K562 (cell line): Measurements from ENCODE around the gene PDCD6IP. TPM values are rescaled to one million over a fixed set of nuclear protein-coding genes. Genes with fewer than 3 reads are reported as not detected.
A peak's percentile ranks its signal among the peaks of the same experiment; 100 is the strongest.

Experiments
- ATAC-seq: fragments of 200-7000 bp; cut with Tn5 transposase; 3 replicates; pipeline ENCODE4 v1.9.1; 2020; ENCODE audit warnings: moderate library complexity
- BruUV-seq: library from RNA; stranded (reverse); fragments of 400-500 nt; replicated peaks from 2 replicates; lab custom pipeline; 2021; lab: Mats Ljungman, UMichigan
- CTCF ChIA-PET: fragments of 300-600 bp; formaldehyde crosslinking; extraction: SDS; loops from one replicate; lab custom pipeline; 2021; ENCODE audit warnings: low intra/inter-chr PET ratio; lab: Yijun Ruan, JAX
- POLR2A ChIA-PET: fragments of 300-600, 350-650 bp; sonication (Branson Sonifier 250); formaldehyde crosslinking; extraction: SDS; loops from one replicate; lab custom pipeline; 2021; ENCODE audit warnings: antibody characterized with exemption, inconsistent platforms; lab: Yijun Ruan, JAX
- DNase-seq, 4 experiments: peaks; one replicate each; pipeline versions ENCODE4 v3.0.0 to v3.0.0-alpha.2; 2011 to 2018; ENCODE audit warnings: low spot score in 3 of 4, mixed read lengths in 3 of 4; ENCODE audit errors: extremely low read depth in 1 of 4
- FAIRE-seq: peaks from 2 replicates; lab custom pipeline; 2011; peaks lifted over from hg19 to GRCh38; lab: Jason Lieb, UNC
- H2AFZ ChIP-seq: 2 replicates; pipeline ENCODE4 v1.6.0; 2011; ENCODE audit warnings: low read depth, low read length, control low read depth, inconsistent platforms
- H3K27ac ChIP-seq: fragments of 200-600 bp; 3 replicates; pipeline ENCODE4 v1.8.0; 2011; ENCODE audit warnings: low read depth, mild to moderate bottlenecking, control low read depth, inconsistent platforms, low read length, moderate library complexity, mixed read lengths; ENCODE audit errors: extremely low read depth
- H3K27me3 ChIP-seq, 2 experiments: fragments of 300-600 bp in 1 of 2; 2 replicates in 1 of 2; 3 replicates in 1 of 2; pipeline versions ENCODE4 v1.6.0 to v1.8.0; 2011; ENCODE audit warnings: inconsistent platforms in 2 of 2, low read length in 2 of 2, mild to moderate bottlenecking in 1 of 2, mixed read lengths in 1 of 2, moderate library complexity in 1 of 2; ENCODE audit not compliant: control insufficient read depth in 2 of 2, insufficient read depth in 2 of 2
- H3K36me3 ChIP-seq: fragments of 300-600 bp; 3 replicates; pipeline ENCODE4 v1.8.0; 2011; ENCODE audit warnings: mild to moderate bottlenecking, low read length, inconsistent platforms; ENCODE audit not compliant: control insufficient read depth, insufficient read depth
- H3K4me1 ChIP-seq, 2 experiments: fragments of 200-600 bp in 1 of 2; replicated peaks in 1 of 2; 2 replicates in 1 of 2; 3 replicates in 1 of 2; pipeline versions ENCODE4 v1.5.1 to v1.8.0; 2011; ENCODE audit warnings: inconsistent platforms in 2 of 2, low read length in 2 of 2, mild to moderate bottlenecking in 1 of 2, mixed read lengths in 1 of 2, moderate library complexity in 1 of 2; ENCODE audit not compliant: control insufficient read depth in 2 of 2, insufficient read depth in 2 of 2
- H3K4me2 ChIP-seq: 2 replicates; pipeline ENCODE4 v1.6.1; 2011; ENCODE audit warnings: low read length, control low read depth, inconsistent platforms, mixed read lengths; ENCODE audit not compliant: insufficient read depth
- H3K4me3 ChIP-seq: fragments of 200-600 bp; sonication (generic), shearing (Covaris generic); 2 replicates; pipeline ENCODE4 v1.5.1; 2016; ENCODE audit warnings: control low read depth, inconsistent platforms
- H3K79me2 ChIP-seq: fragments of 200-600 bp; 3 replicates; pipeline ENCODE4 v1.8.0; 2011; ENCODE audit warnings: low read length, inconsistent platforms; ENCODE audit not compliant: control insufficient read depth, insufficient read depth
- H3K9ac ChIP-seq, 2 experiments: 2 replicates each; pipeline versions ENCODE4 v1.6.0 to v1.6.1; 2011; ENCODE audit warnings: low read depth in 2 of 2, low read length in 2 of 2, control low read depth in 1 of 2, inconsistent platforms in 1 of 2, mild to moderate bottlenecking in 1 of 2, mixed read lengths in 1 of 2; ENCODE audit not compliant: insufficient read depth in 1 of 2
- H3K9me1 ChIP-seq: one replicate; pipeline ENCODE4 v1.6.0; 2011; ENCODE audit warnings: inconsistent platforms, mild to moderate bottlenecking, low read length, moderate library complexity; ENCODE audit not compliant: control insufficient read depth, insufficient read depth
- H3K9me3 ChIP-seq: replicated peaks from 2 replicates; pipeline ENCODE4 v1.5.1; 2011; ENCODE audit warnings: low read depth, low read length, inconsistent platforms; ENCODE audit not compliant: control insufficient read depth, insufficient read depth
- H4K20me1 ChIP-seq: replicated peaks from 2 replicates; pipeline ENCODE4 v1.6.1; 2011; ENCODE audit warnings: low read length, inconsistent platforms, mixed read lengths; ENCODE audit not compliant: control insufficient read depth, insufficient read depth
- KLF16 ChIP-seq: IDR thresholded peaks from 2 replicates; pipeline ENCODE4 v1.6.1; 2016; ENCODE audit warnings: antibody characterized with exemption
- MNT ChIP-seq, 2 experiments: fragments of 450-650 bp; conservative IDR thresholded peaks; 2 replicates each; pipeline ENCODE4 v1.6.1; 2017; ENCODE audit warnings: mild to moderate bottlenecking in 2 of 2, moderate library complexity in 2 of 2
- UBTF ChIP-seq, 2 experiments: IDR thresholded peaks; 2 replicates each; pipeline ENCODE4 v1.6.1; 2012; ENCODE audit warnings: improper control_type of control experiment in 2 of 2, low read depth in 2 of 2, low read length in 2 of 2, borderline replicate concordance in 1 of 2
- WGBS: fragments of 100-300 bp; shearing (Covaris generic); methylation state at CpG from one replicate; pipeline ENCODE4 v1.1.6; 2016; ENCODE audit warnings: low coverage, mixed read lengths; ENCODE audit not compliant: insufficient coverage; ENCODE audit errors: missing lambda C conversion rate; 5-methylcytosine and 5-hydroxymethylcytosine counted together
- in situ Hi-C: fragments of 300-500 bp; cut with MboI; formaldehyde crosslinking; loops from 4 replicates; pipeline ENCODE4 v1.15.0; 2018; ENCODE audit warnings: inconsistent platforms, mixed read lengths
- intact Hi-C: fragments of 100-400 bp; cut with micrococcal nuclease; formaldehyde crosslinking; loops from 2 replicates; pipeline ENCODE4 v1.14.2; 2022
- polyA plus RNA-seq, 8 experiments: library from polyadenylated mRNA; depleted of rRNA in 4 of 8; stranded (reverse) in 5 of 8; unstranded in 3 of 8; fragments of >200 nt; fragmentation: Nextera tagmentation in 2 of 8; fragmentation: Illumina TruSeq in 1 of 8; extraction: Ambion mirVana in 2 of 8; extraction: Trizol in 1 of 8; gene quantifications; 2 replicates each; pipeline versions ENCODE4 v1.2.1 to v1.2.3, GENCODE V29; 2011 to 2014; ENCODE audit warnings: inconsistent platforms in 1 of 8, missing spikeins in 1 of 8
- total RNA-seq, 7 experiments: library from RNA; depleted of rRNA in 6 of 7; stranded (reverse); fragments of >200 nt in 6 of 7; fragmentation: Illumina TruSeq in 2 of 7; extraction: Trizol in 2 of 7; gene quantifications; 2 replicates each; pipeline versions ENCODE4 v1.2.1 to v1.2.3, GENCODE V29; 2011 to 2021; ENCODE audit warnings: low replicate concordance in 1 of 7

Gene PDCD6IP
- total and polyA plus RNA-seq, 9 of the 15 experiments (the other 6 are each of a cell fraction or from before 2014, with no cell fraction given), result 40.2 to 302 (median 122) TPM

- in situ Hi-C loops (loop anchor here (5.0 to 25.0 kb wide), 3 partner anchors 133 to 803 kb away; no protein-coding TSS in a partner anchor), intact Hi-C loops (loop anchor here (1.0 to 5.0 kb wide), 7 partner anchors 31 to 393 kb away; no protein-coding TSS in a partner anchor)
- Histone ChIP-seq H3K79me2 (no peaks in the 10 kb centered on the region), H4K20me1 (no peaks in the 10 kb centered on the region), H3K4me2 (0 out of 2 replicates have a peak overlapping the region, but pooled peaks have one; percentile 44), H3K9ac (no peak overlapping the region), H3K27me3 (no peaks in the 10 kb centered on the region), H3K4me1 (peaks cover 0 to 29% of the 10 kb centered on the region in 2 experiments; a peak in 2 of 5 replicates), H3K27ac (no peak overlapping the region), H2AFZ (peak overlapping the region; percentile 90), H3K9me1 (no peaks in the 10 kb centered on the region), H3K4me3 (no peak overlapping the region), H3K36me3 (no peaks in the 10 kb centered on the region), H3K9me3 (no peaks in the 10 kb centered on the region)
- DNase-seq (no peak), FAIRE-seq (no peak), ATAC-seq (no peak; the same call in 2 of the 3 replicates)
- TF ChIP-seq KLF16 (peak; percentile 1; the same call in 1 of the 2 replicates), UBTF (IDR thresholded peaks at IDR 0.05; ENCODE audit: borderline replicate concordance in 1 of 2, low read depth in 2 of 2, low read length in 2 of 2) (no peak), MNT (conservative IDR thresholded peaks at IDR 0.05) (0 out of 4 replicates have a peak, but pooled peaks of 1 of the 2 experiments have one; percentile 9)
- CTCF ChIA-PET, result interaction anchor here (0.7 to 4.3 kb wide), 5 partner anchors 108 to 800 kb away, joined by 3 to 43 read pairs (median 4); no protein-coding TSS in a partner anchor
- 22% methylated on average over 5 of the region's 5 CpGs for WGBS
- no TSS peak for BruUV-seq
- POLR2A ChIA-PET, result interaction anchor here (0.6 to 2.1 kb wide), 6 partner anchors 8 to 415 kb away, joined by 3 to 5 read pairs (median 4); no protein-coding TSS in a partner anchor
Observed at GRCh38 chr3:33884701-33885100, 86.3 kb downstream of the PDCD6IP start.
